ENCODE results near the gene CYSRT1.

- TF ChIP-seq CTCF (conservative IDR thresholded peaks at IDR 0.05; ENCODE audit: low read length): no peak
- TF ChIP-seq EZH2phosphoT487 (IDR thresholded peaks at IDR 0.05; ENCODE audit: borderline replicate concordance, low read depth, low read length): no peak
These were observed 33.7 kb upstream of the CYSRT1 start for GRCh38 chr9:137191245-137191644.

Data from OCI-LY7 (cell line).